HCT116 (cell line): ENCODE results near the gene TLK2. TPM values are rescaled to one million over a fixed set of nuclear protein-coding genes. Genes with fewer than 3 reads are reported as not detected.

Experiments used
- ATAC-seq: fragments of 200-7000 bp; cut with Tn5 transposase; 2 replicates; pipeline ENCODE4 v1.9.1; 2020; ENCODE audit warnings: mild to moderate bottlenecking, moderate library complexity
- BruUV-seq: library from RNA; stranded (reverse); fragments of 400-500 nt; replicated peaks from 2 replicates; lab custom pipeline; 2021; lab: Mats Ljungman, UMichigan
- CTCF ChIA-PET: fragments of 300-600 bp; sonication (Branson Sonifier 250); formaldehyde crosslinking; loops from one replicate; lab custom pipeline; 2021; ENCODE audit warnings: antibody characterized with exemption; lab: Charles Lee
- POLR2A ChIA-PET: fragments of 300-600, 350-600 bp; sonication (Branson Sonifier 250); formaldehyde crosslinking; loops from one replicate; lab custom pipeline; 2021; ENCODE audit warnings: antibody characterized with exemption; lab: Charles Lee
- RAD21 ChIA-PET, 2 experiments: fragments of 300-600 bp; sonication (Branson Sonifier 250); formaldehyde crosslinking; loops; one replicate each; lab custom pipeline; 2023; ENCODE audit warnings: low total read pairs in 2 of 2; ENCODE audit not compliant: uncharacterized antibody in 2 of 2, unreplicated experiment in 2 of 2, low non-redundant PET in 1 of 2; lab: Charles Lee
- DNase-seq: peaks from one replicate; pipeline ENCODE4 v3.0.0-alpha.2; 2010; ENCODE audit warnings: low read depth, low spot score
- H2AFZ ChIP-seq: fragments of 200-600 bp; shearing (Covaris generic), sonication (generic); 2 replicates; pipeline ENCODE4 v1.6.1; 2017; ENCODE audit warnings: low read depth, mixed run types, mixed read lengths, antibody characterized with exemption, low read length; ENCODE audit not compliant: poor library complexity, severe bottlenecking
- H3K27ac ChIP-seq: 2 replicates; pipeline ENCODE4 v1.5.1; 2012; ENCODE audit warnings: low read depth, low read length
- H3K27me3 ChIP-seq: fragments of 200-600 bp; sonication (generic); 2 replicates; pipeline ENCODE4 v1.6.1; 2016; ENCODE audit warnings: mixed run types, low read length, mixed read lengths; ENCODE audit not compliant: insufficient read depth
- H3K36me3 ChIP-seq, 2 experiments: fragments of 200-500 bp in 1 of 2; fragments of 200-600 bp in 1 of 2; sonication (Bioruptor generic) in 1 of 2; sonication (generic) in 1 of 2; 2 replicates each; pipeline versions ENCODE4 v1.5.1 to v1.6.1; 2014 to 2016; ENCODE audit warnings: low read length in 2 of 2, inconsistent platforms in 1 of 2, mixed read lengths in 1 of 2, mixed run types in 1 of 2; ENCODE audit not compliant: insufficient read depth in 2 of 2, control insufficient read depth in 1 of 2
- H3K4me1 ChIP-seq, 2 experiments: fragments of 200-600 bp in 1 of 2; sonication (generic) in 1 of 2; 2 replicates each; pipeline versions ENCODE4 v1.5.1 to v1.6.1; 2012 to 2017; ENCODE audit warnings: low read length in 2 of 2, inconsistent platforms in 1 of 2, mild to moderate bottlenecking in 1 of 2, mixed read lengths in 1 of 2, mixed run types in 1 of 2, moderate library complexity in 1 of 2; ENCODE audit not compliant: insufficient read depth in 2 of 2, control insufficient read depth in 1 of 2
- H3K4me2 ChIP-seq: fragments of 200-600 bp; sonication (generic); 2 replicates; pipeline ENCODE4 v1.6.1; 2017; ENCODE audit warnings: mixed run types, low read length, mixed read lengths
- H3K4me3 ChIP-seq, 2 experiments: fragments of 200-600 bp in 1 of 2; sonication (generic) in 1 of 2; replicated peaks in 1 of 2; 2 replicates each; pipeline ENCODE4 v1.5.1; 2011 to 2016; ENCODE audit warnings: low read length in 2 of 2, control low read depth in 1 of 2, low read depth in 1 of 2, mild to moderate bottlenecking in 1 of 2, mixed read lengths in 1 of 2, mixed run types in 1 of 2
- H3K79me2 ChIP-seq: fragments of 200-600 bp; sonication (generic); 2 replicates; pipeline ENCODE4 v1.6.1; 2017; ENCODE audit warnings: mild to moderate bottlenecking, mixed run types, low read length, moderate library complexity, mixed read lengths; ENCODE audit not compliant: insufficient read depth
- H3K9ac ChIP-seq: fragments of 200-600 bp; sonication (generic); 2 replicates; pipeline ENCODE4 v1.6.1; 2016; ENCODE audit warnings: low read length, mixed read lengths
- H3K9me2 ChIP-seq: fragments of 200-600 bp; sonication (generic), shearing (Covaris generic); 2 replicates; pipeline ENCODE4 v1.6.1; 2017; ENCODE audit warnings: mixed run types, mild to moderate bottlenecking, moderate library complexity; ENCODE audit not compliant: insufficient read depth
- H3K9me3 ChIP-seq, 2 experiments: fragments of 200-500 bp in 1 of 2; fragments of 200-600 bp in 1 of 2; sonication (Bioruptor generic) in 1 of 2; sonication (generic) in 1 of 2; 2 replicates each; pipeline ENCODE4 v1.6.1; 2014 to 2017; ENCODE audit warnings: low read length in 2 of 2, mixed read lengths in 2 of 2, inconsistent platforms in 1 of 2, low read depth in 1 of 2, mild to moderate bottlenecking in 1 of 2, mixed run types in 1 of 2, moderate library complexity in 1 of 2; ENCODE audit not compliant: control insufficient read depth in 1 of 2, insufficient read depth in 1 of 2
- H4K20me1 ChIP-seq: fragments of 200-600 bp; sonication (generic), shearing (Covaris generic); 2 replicates; pipeline ENCODE4 v1.6.1; 2017; ENCODE audit warnings: mixed run types, mild to moderate bottlenecking, moderate library complexity; ENCODE audit not compliant: insufficient read depth
- ATF3 ChIP-seq: IDR thresholded peaks from 2 replicates; pipeline ENCODE4 v1.6.1; 2012
- CEBPB ChIP-seq: IDR thresholded peaks from 2 replicates; pipeline ENCODE4 v1.6.1; 2012; ENCODE audit warnings: low read depth
- CTCF ChIP-seq, 3 experiments: fragments of 200-600 bp in 1 of 3; sonication (generic) in 1 of 3; IDR thresholded peaks in 2 of 3; conservative IDR thresholded peaks in 1 of 3; 2 replicates each; pipeline ENCODE4 v1.5.1; 2012 to 2017; ENCODE audit warnings: low read depth in 2 of 3, low read length in 2 of 3, antibody characterized with exemption in 1 of 3, borderline replicate concordance in 1 of 3, control low read depth in 1 of 3, mild to moderate bottlenecking in 1 of 3, mixed read lengths in 1 of 3, mixed run types in 1 of 3, moderate library complexity in 1 of 3; ENCODE audit not compliant: insufficient read depth in 1 of 3
- EGR1 ChIP-seq: IDR thresholded peaks from 2 replicates; pipeline ENCODE4 v1.6.1; 2012; ENCODE audit warnings: low read depth
- ELF1 ChIP-seq: IDR thresholded peaks from 2 replicates; pipeline ENCODE4 v1.6.1; 2012; ENCODE audit warnings: low read depth, borderline replicate concordance
- EZH2 ChIP-seq: fragments of 200-600 bp; sonication (generic); IDR thresholded peaks from 2 replicates; pipeline ENCODE4 v1.6.1; 2017; ENCODE audit warnings: antibody characterized with exemption, mixed run types
- EZH2phosphoT487 ChIP-seq: fragments of 200-600 bp; IDR thresholded peaks from 2 replicates; pipeline ENCODE4 v1.6.1; 2018; ENCODE audit warnings: antibody characterized with exemption, borderline replicate concordance
- JUND ChIP-seq: IDR thresholded peaks from 2 replicates; pipeline ENCODE4 v1.6.1; 2012
- SRF ChIP-seq: IDR thresholded peaks from 2 replicates; pipeline ENCODE4 v1.6.1; 2012; ENCODE audit warnings: low read depth
- YY1 ChIP-seq: IDR thresholded peaks from 2 replicates; pipeline ENCODE4 v1.6.1; 2011; ENCODE audit warnings: low read length, low read depth, moderate library complexity, mild to moderate bottlenecking; ENCODE audit not compliant: insufficient replicate concordance; ENCODE audit errors: extremely low read depth
- ZFX ChIP-seq: fragments of 450-650 bp; IDR thresholded peaks from 2 replicates; pipeline ENCODE4 v1.6.1; 2017
- intact Hi-C: fragments of 100-400 bp; cut with micrococcal nuclease; formaldehyde crosslinking; loops from 2 replicates; pipeline ENCODE4 v1.10.0; 2022
- total RNA-seq: library from RNA; stranded (reverse); gene quantifications from one replicate; pipeline ENCODE4 v1.2.1, GENCODE V29; 2021; ENCODE audit not compliant: unreplicated experiment
- TF ChIP-seq, protein P1 (sequence below): IDR thresholded peaks from 2 replicates; pipeline ENCODE4 v1.6.1; 2012

The TLK2 gene
- total RNA-seq, 1 experiment from 2014 or later, result 56.6 TPM

GRCh38 chr17:62631086-62631935 lies 152.7 kb downstream of the TLK2 start (continued):
- TF ChIP-seq EZH2phosphoT487 (no peak), ZFX (no peak), EGR1 (no peak), CEBPB (no peak)

DNA sequence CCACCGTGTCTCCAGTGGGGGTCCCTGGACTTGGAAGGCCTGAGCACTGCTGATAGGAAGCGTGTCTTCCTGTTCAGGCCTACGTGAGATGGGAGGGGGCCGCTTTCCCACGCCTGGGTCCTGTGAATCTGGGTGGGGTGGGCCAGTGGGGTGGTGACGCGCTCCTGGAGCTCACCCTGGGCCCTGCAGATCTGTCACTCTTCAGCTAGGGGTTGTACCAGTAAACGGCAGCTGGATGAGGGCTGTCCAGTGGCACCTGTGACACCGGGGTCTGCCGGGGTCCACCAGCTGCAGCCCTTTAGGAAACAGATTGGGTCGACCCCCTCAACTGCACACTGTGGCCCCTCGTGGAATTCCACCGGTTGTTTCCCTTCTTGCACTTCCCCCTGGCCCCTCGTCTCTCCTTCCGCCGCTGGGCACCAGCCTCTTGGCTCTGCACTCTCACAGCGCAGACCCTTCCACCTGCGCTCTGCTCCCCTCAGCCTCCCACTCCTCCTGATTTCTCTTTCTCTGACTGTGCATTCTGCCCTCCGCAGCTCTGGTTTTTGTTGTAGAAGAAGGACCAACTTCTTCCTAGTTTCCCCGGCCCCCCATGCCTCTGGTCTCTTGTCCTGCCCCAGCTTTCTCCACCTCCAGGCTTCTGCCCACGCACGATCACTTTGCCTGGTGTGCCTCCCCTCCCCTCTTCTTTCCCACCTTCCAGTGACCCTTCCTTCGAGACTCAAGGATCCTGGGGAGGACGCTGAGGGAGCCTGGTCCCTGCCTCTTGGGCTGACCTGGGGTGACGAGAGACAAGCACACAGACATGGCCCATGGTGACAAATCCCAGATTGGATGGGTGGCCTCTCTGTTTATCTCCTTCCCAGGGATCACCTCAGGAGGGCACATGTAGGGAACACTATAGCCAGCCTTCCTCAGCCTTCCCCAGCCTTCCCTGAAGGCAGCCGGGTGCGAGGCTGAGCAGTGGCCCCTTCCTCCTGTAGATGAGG lies 153.6 kb downstream of the TLK2 start:
- no peaks in the 10 kb centered on the region for H4K20me1 ChIP-seq
- BruUV-seq, result no TSS peak
- no peak for DNase-seq
- no peaks in the 10 kb centered on the region for H3K79me2 ChIP-seq
- ChIA-PET CTCF (no interaction called here), POLR2A (no interaction called here), RAD21 (no interaction called here)
- no peak overlapping the region for H3K27ac ChIP-seq
- ATAC-seq, result no peak
- H3K27me3 ChIP-seq, result no peaks in the 10 kb centered on the region
- no peak overlapping the region for H3K9ac ChIP-seq
- H3K4me3 ChIP-seq, result no peak overlapping the region
- no peaks in the 10 kb centered on the region for H3K9me3 ChIP-seq
- H3K9me2 ChIP-seq, result no peaks in the 10 kb centered on the region
- no peak for TF ChIP-seq JUND
- TF ChIP-seq, protein P1, sequence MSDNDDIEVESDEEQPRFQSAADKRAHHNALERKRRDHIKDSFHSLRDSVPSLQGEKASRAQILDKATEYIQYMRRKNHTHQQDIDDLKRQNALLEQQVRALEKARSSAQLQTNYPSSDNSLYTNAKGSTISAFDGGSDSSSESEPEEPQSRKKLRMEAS, result no peak
- no peak for TF ChIP-seq SRF
- no peak for TF ChIP-seq ATF3
- TF ChIP-seq EZH2, result no peak
- no peak for TF ChIP-seq YY1
- no peak for TF ChIP-seq CTCF (IDR thresholded peaks at IDR 0.05 in 2 of 3, conservative IDR thresholded peaks at IDR 0.05 in 1 of 3; ENCODE audit: borderline replicate concordance in 1 of 3, insufficient read depth in 1 of 3, low read depth in 2 of 3, low read length in 2 of 3)
- TF ChIP-seq ELF1, result no peak
- TF ChIP-seq EZH2phosphoT487, result no peak
- H2AFZ ChIP-seq, result no peak overlapping the region
- no peak overlapping the region for H3K4me2 ChIP-seq
- intact Hi-C loops, result no loop called here
- H3K36me3 ChIP-seq, result no peaks in the 10 kb centered on the region
- peaks cover 4 to 31% of the 10 kb centered on the region in 2 experiments; a peak in 3 of 4 replicates for H3K4me1 ChIP-seq
